ENCODE data around the gene STAT5B. TPM values are rescaled to one million over a fixed set of nuclear protein-coding genes. Genes with fewer than 3 reads are reported as not detected.
A peak's percentile ranks its signal among the peaks of the same experiment; 100 is the strongest.

The STAT5B gene
- total and polyA plus RNA-seq, 2 of the 13 experiments (the other 11 are each of a cell fraction or from before 2014, with no cell fraction given) = 21.0 to 42.8 TPM

DNA sequence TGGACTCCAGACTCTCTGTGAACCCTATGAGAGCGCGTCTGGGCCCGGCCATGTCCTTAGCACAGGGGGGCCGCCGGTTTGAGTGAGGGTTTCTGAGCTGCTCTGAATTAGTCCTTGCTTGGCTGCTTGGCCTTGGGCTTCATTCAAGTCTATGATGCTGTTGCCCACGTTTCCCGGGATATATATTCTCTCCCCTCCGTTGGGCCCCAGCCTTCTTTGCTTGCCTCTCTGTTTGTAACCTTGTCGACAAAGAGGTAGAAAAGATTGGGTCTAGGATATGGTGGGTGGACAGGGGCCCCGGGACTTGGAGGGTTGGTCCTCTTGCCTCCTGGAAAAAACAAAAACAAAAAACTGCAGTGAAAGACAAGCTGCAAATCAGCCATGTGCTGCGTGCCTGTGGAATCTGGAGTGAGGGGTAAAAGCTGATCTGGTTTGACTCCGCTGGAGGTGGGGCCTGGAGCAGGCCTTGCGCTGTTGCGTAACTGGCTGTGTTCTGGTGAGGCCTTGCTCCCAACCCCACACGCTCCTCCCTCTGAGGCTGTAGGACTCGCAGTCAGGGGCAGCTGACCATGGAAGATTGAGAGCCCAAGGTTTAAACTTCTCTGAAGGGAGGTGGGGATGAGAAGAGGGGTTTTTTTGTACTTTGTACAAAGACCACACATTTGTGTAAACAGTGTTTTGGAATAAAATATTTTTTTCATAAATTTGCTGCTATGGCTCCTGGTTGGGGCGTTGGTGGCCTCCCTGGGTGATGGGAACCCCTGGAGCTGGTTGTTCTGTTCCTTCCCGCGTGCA, 35.2 kb upstream of the STAT5B start (continued):
- TF ChIP-seq, protein P1, sequence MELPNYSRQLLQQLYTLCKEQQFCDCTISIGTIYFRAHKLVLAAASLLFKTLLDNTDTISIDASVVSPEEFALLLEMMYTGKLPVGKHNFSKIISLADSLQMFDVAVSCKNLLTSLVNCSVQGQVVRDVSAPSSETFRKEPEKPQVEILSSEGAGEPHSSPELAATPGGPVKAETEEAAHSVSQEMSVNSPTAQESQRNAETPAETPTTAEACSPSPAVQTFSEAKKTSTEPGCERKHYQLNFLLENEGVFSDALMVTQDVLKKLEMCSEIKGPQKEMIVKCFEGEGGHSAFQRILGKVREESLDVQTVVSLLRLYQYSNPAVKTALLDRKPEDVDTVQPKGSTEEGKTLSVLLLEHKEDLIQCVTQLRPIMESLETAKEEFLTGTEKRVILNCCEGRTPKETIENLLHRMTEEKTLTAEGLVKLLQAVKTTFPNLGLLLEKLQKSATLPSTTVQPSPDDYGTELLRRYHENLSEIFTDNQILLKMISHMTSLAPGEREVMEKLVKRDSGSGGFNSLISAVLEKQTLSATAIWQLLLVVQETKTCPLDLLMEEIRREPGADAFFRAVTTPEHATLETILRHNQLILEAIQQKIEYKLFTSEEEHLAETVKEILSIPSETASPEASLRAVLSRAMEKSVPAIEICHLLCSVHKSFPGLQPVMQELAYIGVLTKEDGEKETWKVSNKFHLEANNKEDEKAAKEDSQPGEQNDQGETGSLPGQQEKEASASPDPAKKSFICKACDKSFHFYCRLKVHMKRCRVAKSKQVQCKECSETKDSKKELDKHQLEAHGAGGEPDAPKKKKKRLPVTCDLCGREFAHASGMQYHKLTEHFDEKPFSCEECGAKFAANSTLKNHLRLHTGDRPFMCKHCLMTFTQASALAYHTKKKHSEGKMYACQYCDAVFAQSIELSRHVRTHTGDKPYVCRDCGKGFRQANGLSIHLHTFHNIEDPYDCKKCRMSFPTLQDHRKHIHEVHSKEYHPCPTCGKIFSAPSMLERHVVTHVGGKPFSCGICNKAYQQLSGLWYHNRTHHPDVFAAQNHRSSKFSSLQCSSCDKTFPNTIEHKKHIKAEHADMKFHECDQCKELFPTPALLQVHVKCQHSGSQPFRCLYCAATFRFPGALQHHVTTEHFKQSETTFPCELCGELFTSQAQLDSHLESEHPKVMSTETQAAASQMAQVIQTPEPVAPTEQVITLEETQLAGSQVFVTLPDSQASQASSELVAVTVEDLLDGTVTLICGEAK (IDR thresholded peaks at IDR 0.05) = no peak
- TF ChIP-seq, protein P1 (CRISPR knock-in tag; IDR thresholded peaks at IDR 0.05) = peak; percentile 52
- TF ChIP-seq, protein P2, sequence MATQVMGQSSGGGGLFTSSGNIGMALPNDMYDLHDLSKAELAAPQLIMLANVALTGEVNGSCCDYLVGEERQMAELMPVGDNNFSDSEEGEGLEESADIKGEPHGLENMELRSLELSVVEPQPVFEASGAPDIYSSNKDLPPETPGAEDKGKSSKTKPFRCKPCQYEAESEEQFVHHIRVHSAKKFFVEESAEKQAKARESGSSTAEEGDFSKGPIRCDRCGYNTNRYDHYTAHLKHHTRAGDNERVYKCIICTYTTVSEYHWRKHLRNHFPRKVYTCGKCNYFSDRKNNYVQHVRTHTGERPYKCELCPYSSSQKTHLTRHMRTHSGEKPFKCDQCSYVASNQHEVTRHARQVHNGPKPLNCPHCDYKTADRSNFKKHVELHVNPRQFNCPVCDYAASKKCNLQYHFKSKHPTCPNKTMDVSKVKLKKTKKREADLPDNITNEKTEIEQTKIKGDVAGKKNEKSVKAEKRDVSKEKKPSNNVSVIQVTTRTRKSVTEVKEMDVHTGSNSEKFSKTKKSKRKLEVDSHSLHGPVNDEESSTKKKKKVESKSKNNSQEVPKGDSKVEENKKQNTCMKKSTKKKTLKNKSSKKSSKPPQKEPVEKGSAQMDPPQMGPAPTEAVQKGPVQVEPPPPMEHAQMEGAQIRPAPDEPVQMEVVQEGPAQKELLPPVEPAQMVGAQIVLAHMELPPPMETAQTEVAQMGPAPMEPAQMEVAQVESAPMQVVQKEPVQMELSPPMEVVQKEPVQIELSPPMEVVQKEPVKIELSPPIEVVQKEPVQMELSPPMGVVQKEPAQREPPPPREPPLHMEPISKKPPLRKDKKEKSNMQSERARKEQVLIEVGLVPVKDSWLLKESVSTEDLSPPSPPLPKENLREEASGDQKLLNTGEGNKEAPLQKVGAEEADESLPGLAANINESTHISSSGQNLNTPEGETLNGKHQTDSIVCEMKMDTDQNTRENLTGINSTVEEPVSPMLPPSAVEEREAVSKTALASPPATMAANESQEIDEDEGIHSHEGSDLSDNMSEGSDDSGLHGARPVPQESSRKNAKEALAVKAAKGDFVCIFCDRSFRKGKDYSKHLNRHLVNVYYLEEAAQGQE (IDR thresholded peaks at IDR 0.05; ENCODE audit: borderline replicate concordance in 1 of 2, low read depth in 1 of 2, low read length in 2 of 2) = peak in 1 of 2 experiments; percentile 53; a peak in 1 of 4 replicates
- TF ChIP-seq ZFAT (CRISPR knock-in tag; conservative IDR thresholded peaks at IDR 0.05) (peak; percentile 95), ARNTL (CRISPR knock-in tag; IDR thresholded peaks at IDR 0.05) (peak; percentile 81), ZNF550 (CRISPR knock-in tag; IDR thresholded peaks at IDR 0.05; ENCODE audit: borderline replicate concordance) (no peak), HOXD1 (CRISPR knock-in tag; IDR thresholded peaks at IDR 0.05) (no peak), ZNF12 (CRISPR knock-in tag; IDR thresholded peaks at IDR 0.05) (peak; percentile 72; the same call in 1 of the 2 replicates), ZSCAN21 (CRISPR knock-in tag; IDR thresholded peaks at IDR 0.05; ENCODE audit: borderline replicate concordance) (no peak), SALL1 (CRISPR knock-in tag; IDR thresholded peaks at IDR 0.05) (peak; percentile 90), ZFP37 (CRISPR knock-in tag; IDR thresholded peaks at IDR 0.05; ENCODE audit: borderline replicate concordance) (no peak), ZFP82 (CRISPR knock-in tag; IDR thresholded peaks at IDR 0.05; ENCODE audit: borderline replicate concordance) (0 out of 2 replicates have a peak, but pooled peaks have one; percentile 7)
- TF ChIP-seq, protein P3, sequence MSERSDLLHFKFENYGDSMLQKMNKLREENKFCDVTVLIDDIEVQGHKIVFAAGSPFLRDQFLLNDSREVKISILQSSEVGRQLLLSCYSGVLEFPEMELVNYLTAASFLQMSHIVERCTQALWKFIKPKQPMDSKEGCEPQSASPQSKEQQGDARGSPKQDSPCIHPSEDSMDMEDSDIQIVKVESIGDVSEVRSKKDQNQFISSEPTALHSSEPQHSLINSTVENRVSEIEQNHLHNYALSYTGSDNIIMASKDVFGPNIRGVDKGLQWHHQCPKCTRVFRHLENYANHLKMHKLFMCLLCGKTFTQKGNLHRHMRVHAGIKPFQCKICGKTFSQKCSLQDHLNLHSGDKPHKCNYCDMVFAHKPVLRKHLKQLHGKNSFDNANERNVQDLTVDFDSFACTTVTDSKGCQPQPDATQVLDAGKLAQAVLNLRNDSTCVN (CRISPR knock-in tag; IDR thresholded peaks at IDR 0.05; ENCODE audit: borderline replicate concordance) = peak; percentile 90
- TF ChIP-seq, protein P4, sequence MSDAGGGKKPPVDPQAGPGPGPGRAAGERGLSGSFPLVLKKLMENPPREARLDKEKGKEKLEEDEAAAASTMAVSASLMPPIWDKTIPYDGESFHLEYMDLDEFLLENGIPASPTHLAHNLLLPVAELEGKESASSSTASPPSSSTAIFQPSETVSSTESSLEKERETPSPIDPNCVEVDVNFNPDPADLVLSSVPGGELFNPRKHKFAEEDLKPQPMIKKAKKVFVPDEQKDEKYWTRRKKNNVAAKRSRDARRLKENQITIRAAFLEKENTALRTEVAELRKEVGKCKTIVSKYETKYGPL (CRISPR knock-in tag; IDR thresholded peaks at IDR 0.05) = peak; percentile 98
